Measurements from ENCODE around the gene MACO1. TPM values are rescaled to one million over a fixed set of nuclear protein-coding genes. Genes with fewer than 3 reads are reported as not detected.

The MACO1 gene
- total and polyA plus RNA-seq, 10 of the 15 experiments (the other 5 are each of a cell fraction or from before 2014, with no cell fraction given), result 3.2 to 19.8 (median 10.3) TPM

GRCh38 chr1:25477448-25478034 is 46.8 kb downstream of the MACO1 start:
- no TSS peak for BruUV-seq (replicated peaks)
- ChIA-PET RAD21 (ENCODE audit: unreplicated experiment) (interaction anchor here (0.8 to 5.5 kb wide), 6 partner anchors 9 to 49 kb away, joined by 3 to 56 read pairs (median 12); no protein-coding TSS in a partner anchor), CTCF (interaction anchor here (1.0 to 6.3 kb wide), 5 partner anchors 10 to 332 kb away, joined by 3 to 79 read pairs (median 10); no protein-coding TSS in a partner anchor), POLR2A (interaction anchor here (0.5 to 4.7 kb wide), 5 partner anchors 10 to 42 kb away, joined by 3 to 54 read pairs (median 7); no protein-coding TSS in a partner anchor), SMC1A (ENCODE audit: uncharacterized antibody, unreplicated experiment) (interaction anchor here (0.6 to 6.5 kb wide), 8 partner anchors 8 to 61 kb away, joined by 3 to 78 read pairs (median 20); partner anchors contain the start of gene MACO1)
- TF ChIP-seq CTCF (IDR thresholded peaks at IDR 0.05 in 2 of 3, conservative IDR thresholded peaks at IDR 0.05 in 1 of 3; ENCODE audit: control insufficient read depth in 2 of 3, extremely low read depth in 1 of 3, insufficient read depth in 1 of 3, low read depth in 3 of 3, low read length in 3 of 3) (peak in 1 of 3 experiments; percentile 8; a peak in 1 of 6 replicates), E2F8 (IDR thresholded peaks at IDR 0.05; ENCODE audit: low read depth, partially characterized antibody) (no peak), RAD21 (IDR thresholded peaks at IDR 0.05; ENCODE audit: insufficient read depth, low read depth, low read length) (0 out of 2 replicates have a peak, but pooled peaks have one; percentile 8)
- H3K4me1 ChIP-seq (ENCODE audit: control insufficient read depth, insufficient read depth, low read length), result peaks cover 13% of the 10 kb centered on the region
- H3K4me3 ChIP-seq, result no peak overlapping the region
- no peak overlapping the region for H3K4me2 ChIP-seq (ENCODE audit: control insufficient read depth, insufficient read depth)
- no peak overlapping the region for H3K9ac ChIP-seq (ENCODE audit: control insufficient read depth, insufficient read depth, low read length)
- no peak overlapping the region for H3K27ac ChIP-seq (ENCODE audit: control insufficient read depth, insufficient read depth)
- WGBS (ENCODE audit: insufficient coverage, insufficient replicate concordance, low lambda C conversion rate, missing lambda C conversion rate), result 90% methylated on average over 1 of the region's 1 CpG
- no peak overlapping the region for H2AFZ ChIP-seq (ENCODE audit: control insufficient read depth, low read depth, low read length)
- peak; percentile 44 for ATAC-seq
- no peaks in the 10 kb centered on the region for H4K20me1 ChIP-seq (ENCODE audit: control insufficient read depth, insufficient read depth)
- DNase-seq (ENCODE audit: low read depth, low spot score), result no peak
- FAIRE-seq, result no peak
- no peaks in the 10 kb centered on the region for H3K27me3 ChIP-seq (replicated peaks in 1 of 2; ENCODE audit: control insufficient read depth in 2 of 2, insufficient read depth in 2 of 2, low read length in 1 of 2)
- peaks cover 0 to 8% of the 10 kb centered on the region in 2 experiments; a peak in 2 of 4 replicates for H3K36me3 ChIP-seq (ENCODE audit: control insufficient read depth in 2 of 2, insufficient read depth in 2 of 2, low read length in 1 of 2)
- in situ Hi-C loops (cut with MboI), result no loop called here
- H3K79me2 ChIP-seq (ENCODE audit: control insufficient read depth, insufficient read depth, low read length), result peaks cover 11% of the 10 kb centered on the region
- intact Hi-C loops (cut with micrococcal nuclease; ENCODE audit: unreplicated experiment), result loop anchor here (2.0 kb wide), 1 partner anchor 47 kb away; the partner anchor contains the start of gene MACO1
- no peaks in the 10 kb centered on the region for H3K9me3 ChIP-seq (replicated peaks; ENCODE audit: control insufficient read depth, insufficient read depth, low read length)
